C1 segment of cervical spinal cord (tissue), 14 donors: ENCODE results near the gene OSBPL9.
"Not testable (repeated sequence)": the region's sequence is repeated elsewhere in the genome, so short reads cannot be mapped to it uniquely, and the experiment has no call there.

Source experiments
- DNase-seq, 14 donors: peaks; one replicate each; lab custom pipeline; 2025; lab: John Stamatoyannopoulos, UW

The OSBPL9 gene

DNA sequence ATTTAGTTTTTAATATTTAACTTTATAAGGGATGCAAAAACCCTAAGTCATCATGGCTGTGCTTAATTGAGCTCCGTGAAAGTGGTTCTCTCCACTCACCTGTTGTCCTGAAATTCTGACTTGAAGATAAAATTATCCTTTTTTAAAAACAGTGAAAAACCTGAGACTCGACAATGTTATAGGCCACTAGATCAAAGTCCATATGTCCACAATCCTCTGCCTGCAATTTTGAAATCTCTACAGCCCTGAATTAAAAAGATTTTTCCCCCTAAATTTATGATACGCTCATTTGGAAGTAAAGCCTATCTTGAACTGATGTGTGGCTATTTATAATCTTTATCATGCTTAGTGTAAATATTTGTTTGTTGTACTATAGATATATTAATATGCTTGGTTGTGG, 18.7 kb downstream of the OSBPL9 start:
- DNase-seq: no peak

DNA sequence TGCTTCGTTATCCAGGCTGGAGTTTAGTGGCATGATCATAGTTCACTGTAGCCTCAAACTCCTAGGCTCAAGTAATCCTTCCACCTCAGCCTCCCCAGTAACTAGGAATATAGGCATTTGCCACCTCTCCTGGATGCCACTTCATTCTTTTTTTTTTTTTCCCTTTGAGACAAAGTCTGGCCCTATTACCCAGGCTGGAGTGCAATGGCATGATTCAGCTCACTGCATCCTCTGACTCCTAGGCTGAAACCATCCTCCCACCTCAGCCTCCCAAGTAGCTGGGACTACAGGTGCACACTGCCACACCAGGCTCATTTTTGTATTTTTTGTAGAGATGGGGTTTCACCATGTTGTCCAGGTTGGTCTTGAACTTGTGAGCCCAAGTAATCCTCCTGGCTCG, 19.3 kb downstream of the OSBPL9 start:
- DNase-seq: no peak

DNA sequence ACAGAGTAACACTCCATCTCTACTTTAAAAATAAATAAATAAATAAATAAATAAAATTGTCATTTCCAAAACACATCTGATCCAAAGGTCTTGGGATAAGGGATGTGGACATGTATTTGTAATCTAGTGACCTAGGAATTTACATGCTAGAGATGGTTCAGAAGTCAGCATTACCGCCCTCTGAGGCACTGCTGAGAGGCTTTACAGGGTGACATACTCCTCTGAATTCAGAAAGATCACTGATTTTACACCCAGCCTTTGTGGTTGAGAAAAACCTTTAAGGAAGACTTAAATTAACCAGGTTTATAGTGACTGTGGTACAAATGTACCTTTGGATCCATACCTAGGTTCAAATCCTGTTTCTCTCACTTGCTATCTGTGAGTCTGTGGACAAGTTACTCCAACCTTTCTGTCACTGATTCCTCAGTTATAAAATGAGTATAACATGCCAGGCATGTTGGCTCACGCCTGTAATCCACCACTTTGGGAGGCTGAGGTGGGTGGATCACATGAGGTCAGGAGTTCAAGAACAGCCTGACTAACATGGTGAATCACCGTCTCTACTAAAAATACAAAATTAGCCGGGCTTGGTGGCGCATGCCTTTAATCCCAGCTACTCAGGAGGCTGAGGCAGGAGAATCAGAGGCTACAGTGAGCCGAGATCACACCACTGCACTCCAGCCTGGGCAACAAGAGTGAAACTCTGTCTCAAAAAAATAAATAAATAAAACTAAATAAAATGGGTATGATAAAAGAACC, 20.1 kb downstream of the OSBPL9 start:
- DNase-seq: no peak

DNA sequence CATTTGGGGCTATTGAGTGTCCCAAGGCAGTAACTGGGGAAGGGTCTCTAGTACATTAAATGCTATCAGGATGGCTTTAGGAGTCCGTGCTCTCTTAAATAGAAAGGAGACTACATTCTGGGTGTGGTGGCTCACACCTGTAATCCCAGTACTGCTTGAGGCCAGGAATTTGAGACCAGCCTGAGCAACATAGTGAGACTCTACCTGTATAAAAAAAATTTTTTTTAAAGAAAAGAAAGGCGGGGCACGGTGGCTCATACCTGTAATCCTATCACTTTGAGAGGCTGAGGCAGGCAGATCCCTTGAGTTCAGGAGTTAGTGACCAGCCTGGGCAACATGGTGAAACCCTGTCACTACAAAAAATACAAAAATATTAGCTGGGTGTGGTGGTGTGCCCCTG, 21.5 kb downstream of the OSBPL9 start:
- DNase-seq: no peak

DNA sequence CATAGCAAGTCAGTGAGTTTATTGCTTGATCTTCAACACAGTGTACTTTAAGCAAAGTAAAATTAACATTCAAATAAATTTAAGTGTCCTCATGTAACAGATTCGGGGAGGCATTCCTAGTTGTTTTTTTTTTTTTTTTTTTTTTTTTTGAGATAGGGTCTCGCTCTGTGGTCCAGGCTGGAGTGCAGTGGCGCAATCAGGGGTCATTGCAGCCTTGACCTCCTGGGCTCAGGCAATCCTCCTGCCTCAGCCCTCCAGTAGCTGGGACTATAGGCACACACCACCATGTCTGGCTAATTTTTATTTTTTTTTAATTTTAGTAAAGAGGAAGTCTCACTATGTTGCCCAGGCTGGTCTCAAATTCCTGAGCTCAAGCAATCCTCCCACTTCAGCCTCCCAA, 22.8 kb downstream of the OSBPL9 start:
- DNase-seq: no peak

DNA sequence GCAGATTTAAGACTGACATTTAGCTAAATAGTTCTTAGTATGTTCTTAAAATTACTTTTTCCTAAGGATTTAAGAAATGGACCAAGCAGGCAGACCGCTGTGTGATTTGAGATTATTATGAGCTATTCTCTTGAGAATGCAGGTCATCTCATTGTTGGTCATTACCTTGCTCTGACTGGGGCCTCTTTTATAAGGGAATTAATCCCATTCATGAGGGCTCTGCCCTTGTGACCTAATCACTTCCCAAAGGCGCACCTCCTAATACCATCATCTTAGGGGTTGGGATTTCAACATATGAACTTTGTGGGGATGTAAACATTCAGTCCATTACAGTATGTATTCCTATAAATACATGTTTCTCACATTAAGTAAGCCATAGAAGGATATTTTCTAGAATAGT, 24.2 kb downstream of the OSBPL9 start:
- DNase-seq: no peak

DNA sequence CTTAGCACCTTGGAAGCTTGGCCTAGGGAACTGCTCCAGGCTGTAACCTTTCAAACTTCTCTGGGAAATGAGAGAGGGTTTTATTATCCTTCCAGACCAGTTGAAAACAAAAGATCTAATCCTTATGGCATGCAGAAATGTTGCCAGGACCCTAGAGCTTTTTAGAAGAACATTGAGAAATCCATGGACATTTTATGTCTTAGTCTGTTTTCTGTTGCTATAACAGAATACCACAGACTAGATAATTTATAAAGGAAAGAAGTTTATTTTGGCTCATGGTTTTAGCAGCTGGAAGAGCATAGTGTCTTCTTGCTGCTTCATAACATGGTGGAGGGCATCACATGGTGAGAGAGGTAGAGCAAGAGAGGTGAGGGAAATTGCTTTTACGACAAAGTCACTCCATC, 25.8 kb downstream of the OSBPL9 start:
- DNase-seq: no peak

DNA sequence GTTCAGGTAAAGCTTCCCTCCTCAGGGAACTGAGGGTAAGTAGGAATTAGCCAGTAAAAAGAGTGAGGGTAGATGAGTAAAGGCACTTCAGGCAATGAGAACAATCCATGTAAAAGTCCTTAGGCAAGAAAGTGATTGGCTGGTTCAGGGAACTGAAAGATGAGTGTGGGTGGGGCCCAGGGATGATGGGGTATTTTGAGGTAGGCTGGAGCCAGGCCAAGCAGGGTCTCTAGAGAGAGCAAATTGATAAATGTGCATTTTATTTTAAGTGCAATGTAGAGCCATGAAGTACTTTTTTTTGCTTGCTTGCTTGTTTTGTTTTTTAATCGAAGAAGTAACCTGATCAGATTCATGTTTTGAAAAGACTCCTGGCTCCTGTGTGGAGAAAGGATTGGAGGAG, 26.5 kb downstream of the OSBPL9 start:
- no peak for DNase-seq

DNA sequence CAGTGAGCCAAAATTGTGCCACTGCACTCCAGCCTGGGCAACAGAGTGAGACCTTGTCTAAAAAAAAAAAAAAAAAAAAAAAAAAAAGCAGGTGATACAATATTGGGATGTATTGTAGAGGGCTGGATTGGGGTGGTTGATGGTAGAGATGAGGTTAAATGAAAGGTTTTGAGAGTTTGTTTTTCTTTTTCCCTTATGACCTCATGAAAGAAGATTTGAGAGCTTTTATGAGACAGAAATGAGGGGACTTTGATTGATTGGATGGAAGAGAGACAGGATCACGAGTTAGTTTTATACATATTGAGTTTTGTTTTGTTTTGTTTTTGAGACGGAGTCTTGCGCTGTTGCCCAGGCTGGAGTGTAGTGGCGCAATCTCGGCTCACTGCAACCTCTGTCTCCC, 27.1 kb downstream of the OSBPL9 start:
- no peak for DNase-seq

DNA sequence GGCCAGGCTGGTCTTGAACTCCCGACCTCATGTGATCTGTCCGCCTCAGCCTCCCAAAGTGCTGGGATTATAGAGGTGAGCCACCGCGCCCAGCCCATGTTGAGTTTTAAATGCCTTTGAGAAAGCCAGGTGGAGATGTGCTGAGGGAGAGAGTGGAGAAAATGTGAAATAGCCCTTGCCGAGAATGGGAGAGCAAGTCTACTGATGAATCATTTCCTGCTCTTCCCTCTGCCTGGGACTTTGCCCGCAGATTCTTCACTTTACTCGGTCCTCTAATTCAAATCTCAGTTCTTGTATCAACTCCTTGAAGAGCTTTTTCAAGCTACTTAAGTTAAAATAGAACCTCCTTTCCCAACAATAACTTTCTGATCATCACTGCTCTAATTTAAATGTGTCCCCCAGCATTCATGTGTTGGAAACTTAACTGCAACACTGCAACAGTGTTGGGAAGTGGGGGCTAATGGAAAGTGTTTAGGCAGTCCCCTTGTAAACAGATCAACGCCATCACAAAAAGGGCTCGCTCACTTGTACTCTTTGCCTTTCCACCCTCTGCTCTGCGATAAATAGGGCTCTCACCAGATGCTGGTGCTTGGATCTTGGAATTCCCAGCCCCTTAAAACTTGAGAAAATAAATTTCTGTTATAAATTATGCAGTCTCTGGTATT, 27.8 kb downstream of the OSBPL9 start:
- no peak for DNase-seq

DNA sequence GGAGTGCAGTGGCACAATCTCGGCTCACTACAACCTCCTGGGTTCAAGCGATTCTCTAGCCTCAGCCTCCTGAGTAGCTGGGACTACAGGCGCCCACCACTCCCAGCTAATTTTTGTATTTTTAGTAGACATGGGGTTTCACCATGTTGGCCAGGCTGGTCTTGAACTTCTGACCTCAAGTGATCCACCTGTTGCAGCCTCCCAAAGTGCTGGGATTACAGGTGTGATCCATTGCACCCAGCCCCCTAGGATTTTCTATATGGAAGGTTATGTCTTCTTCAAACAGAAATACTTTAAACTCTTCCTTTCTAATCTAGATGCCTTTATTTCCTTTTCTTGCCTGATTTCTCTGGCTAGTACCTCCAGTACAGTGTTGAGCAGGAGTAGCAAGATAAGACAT, 29.7 kb downstream of the OSBPL9 start:
- DNase-seq: not testable (repeated sequence)

GRCh38 chr1:51648180-51649109, 31.6 kb downstream of the OSBPL9 start:
- peak in 1 of 14 donors; percentile 8 for DNase-seq

DNA sequence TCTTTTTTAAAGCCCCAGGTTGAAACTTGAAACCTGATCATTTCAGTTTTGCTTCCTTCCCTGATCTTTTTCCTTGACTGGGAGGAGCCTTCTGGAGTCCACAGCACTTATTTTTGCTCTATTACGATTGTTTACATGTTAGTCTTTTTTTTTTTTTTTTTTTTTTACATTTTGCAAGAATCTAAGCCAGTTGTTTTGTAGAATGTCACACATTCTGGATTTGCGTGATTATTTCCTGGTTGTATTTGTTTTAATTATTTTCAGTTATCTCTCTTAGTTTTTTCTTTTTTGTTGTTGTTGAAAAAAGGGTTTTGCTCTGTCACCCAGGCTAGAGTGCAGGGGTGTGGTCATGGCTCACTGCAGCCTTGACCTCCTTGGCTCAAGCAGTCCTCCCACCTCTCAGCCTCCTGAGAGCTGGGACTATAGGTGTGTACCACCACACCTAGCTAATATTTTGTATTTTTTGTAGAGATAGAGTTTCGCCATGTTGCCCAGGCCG, 32.8 kb downstream of the OSBPL9 start:
- DNase-seq: no peak

DNA sequence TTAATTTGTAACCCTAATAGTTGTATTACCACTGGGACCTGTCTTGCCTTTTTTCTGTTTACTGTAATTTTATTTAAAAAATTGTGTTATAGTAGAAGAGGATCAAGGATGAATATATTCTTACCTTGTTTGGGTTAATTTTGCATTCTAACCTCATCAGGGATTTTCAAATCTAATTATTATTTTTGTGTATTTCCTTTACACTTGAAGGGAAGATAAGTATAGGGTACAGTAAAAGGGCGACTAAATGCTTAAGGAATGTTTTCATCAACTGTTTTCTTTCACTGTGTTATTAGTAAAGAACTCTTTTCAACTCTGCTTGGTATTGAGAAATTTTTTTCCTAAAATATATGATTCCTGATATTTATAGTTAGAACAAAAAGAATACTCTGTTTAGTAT, 33.3 kb downstream of the OSBPL9 start:
- DNase-seq: no peak

GRCh38 chr1:51651552-51651942, 34.7 kb downstream of the OSBPL9 start:
- DNase-seq: no peak

- DNase-seq: no peak
These were observed 35.7 kb downstream of the OSBPL9 start for GRCh38 chr1:51652599-51652998.

- no peak for DNase-seq
These were observed 36.2 kb downstream of the OSBPL9 start for GRCh38 chr1:51653127-51653526.

DNA sequence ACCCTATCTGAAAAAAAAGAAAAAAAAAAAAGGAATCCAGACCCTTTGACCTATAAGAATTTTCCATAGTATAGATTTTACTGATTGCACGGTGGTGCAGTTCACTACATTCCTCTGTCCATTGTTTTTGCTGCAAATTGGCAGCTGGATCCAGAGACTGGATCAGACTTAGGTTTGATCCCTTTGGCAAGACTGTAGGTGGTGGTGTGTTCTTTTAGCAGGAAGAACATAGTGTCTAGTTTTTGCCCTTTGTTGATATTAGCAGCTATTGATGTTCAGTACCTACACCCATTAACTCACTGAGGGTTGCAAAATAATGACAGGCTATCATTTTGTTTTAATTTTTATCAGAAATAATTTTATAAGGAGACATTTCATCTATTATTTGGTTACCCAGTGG, 37.1 kb downstream of the OSBPL9 start:
- DNase-seq: no peak

GRCh38 chr1:51656374-51656773, 39.5 kb downstream of the OSBPL9 start:
- DNase-seq: no peak

DNA sequence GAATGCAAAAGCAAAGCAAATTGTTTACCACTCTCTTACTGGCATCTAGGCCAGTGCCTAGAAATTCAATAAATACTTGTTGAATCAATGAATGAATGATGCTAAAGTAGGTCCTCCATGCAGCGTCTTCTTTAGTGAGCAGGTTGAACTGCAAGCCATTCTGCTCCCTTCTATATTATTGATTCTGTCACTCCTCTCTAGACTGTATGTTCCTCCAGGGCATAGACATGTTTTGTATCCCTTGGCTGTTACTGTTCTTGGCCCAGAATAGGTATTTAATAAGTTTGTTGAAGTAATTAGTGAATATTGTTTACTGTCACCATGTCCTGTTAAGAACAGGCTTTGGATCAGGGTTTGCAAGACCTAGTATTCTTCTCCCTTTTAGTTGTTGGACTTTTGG, 43.7 kb downstream of the OSBPL9 start:
- DNase-seq: no peak

DNA sequence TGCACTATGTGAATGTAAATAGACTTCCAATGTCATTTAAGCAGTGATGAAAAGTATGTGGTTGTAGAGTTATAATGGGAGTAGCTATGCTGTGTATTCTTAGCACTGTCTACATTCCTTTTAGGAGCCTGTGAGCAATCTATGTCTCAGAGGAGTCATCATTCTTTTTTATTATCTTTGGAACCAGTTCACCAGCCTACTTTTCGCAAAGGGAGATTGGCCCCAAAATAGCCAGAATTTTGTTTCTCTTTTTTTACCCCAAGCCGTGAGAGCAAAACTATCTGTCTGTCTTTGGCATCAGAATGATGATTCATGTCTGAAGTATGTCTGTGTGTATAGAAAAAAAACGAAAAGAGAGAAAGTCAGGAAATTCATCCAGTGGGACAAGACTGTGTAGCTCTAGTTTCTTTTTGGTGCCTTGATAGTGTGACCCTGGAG, 44.2 kb downstream of the OSBPL9 start:
- no peak for DNase-seq

DNA sequence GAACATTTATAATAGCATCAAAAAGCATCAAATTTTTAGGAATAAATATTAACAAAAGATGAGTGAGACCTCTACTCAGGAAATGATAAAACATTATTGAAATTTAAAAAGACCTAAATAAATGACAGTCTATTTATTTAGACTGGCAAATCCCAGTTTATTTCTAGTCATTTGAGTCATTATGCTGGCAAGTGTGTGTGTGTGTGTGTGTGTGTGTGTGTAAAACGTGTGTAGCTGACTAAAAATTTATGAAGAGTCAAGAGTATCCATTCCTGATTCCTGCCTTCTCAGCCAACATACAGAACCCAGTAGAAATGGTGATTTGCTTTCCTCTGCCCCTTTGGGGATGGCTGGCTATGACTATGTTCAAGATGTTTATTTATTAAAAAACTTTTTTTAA, 46.2 kb downstream of the OSBPL9 start:
- DNase-seq: no peak
